Activated CD4-positive, CD25-positive, alpha-beta regulatory T cell (primary cell): Measurements from ENCODE around the gene TNFAIP8L1.
"Not testable (repeated sequence)": the region's sequence is repeated elsewhere in the genome, so short reads cannot be mapped to it uniquely, and the experiment has no call there.

Experiments used
- DNase-seq, 4 experiments: peaks; one replicate each; lab custom pipeline; 2025; lab: John Stamatoyannopoulos, UW

Gene TNFAIP8L1

DNA sequence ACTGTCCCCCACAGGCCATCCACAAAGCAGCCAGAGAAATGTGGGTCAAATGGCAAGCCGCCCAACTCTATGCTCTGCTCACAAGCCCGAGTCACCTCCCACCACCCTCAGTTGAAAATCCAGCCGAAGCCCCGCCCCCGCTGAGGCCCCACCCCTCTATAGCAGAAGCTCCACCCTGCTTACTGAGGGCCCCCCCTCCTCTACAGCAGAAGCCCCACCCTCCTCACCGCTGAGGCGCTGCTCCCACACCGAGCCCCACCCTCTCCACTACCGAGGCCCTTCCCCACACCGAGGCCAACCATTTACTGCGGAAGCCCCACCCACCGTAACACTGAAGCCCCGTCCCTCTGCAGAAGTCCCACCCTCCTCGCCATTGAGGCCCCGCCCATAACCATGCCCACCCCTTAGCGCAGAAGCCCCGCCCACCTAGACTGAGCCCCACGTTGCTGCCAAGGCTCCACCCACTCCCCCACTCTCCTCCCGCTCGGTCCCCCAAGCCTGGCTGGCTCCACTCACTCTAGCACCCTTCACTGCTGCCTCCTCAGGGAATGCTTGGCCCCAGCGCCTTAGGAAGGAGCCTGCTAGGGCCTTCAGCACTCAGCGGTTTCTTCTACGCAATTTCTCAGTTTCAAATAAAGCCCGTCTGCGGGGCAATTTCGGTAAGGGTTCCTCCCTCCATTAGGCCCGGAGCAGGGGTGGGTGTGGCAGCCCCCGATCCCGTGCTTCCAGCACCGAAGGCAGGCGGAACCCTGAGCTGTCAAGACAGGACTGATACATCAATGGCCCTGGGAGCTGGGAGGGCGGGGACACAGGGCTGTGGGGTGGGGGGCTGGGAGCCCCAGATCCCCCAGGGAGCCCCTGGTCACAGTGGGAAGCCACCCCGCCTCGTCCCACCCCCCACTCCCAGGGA is 39.8 kb downstream of the TNFAIP8L1 start:
- DNase-seq, result no peak

DNA sequence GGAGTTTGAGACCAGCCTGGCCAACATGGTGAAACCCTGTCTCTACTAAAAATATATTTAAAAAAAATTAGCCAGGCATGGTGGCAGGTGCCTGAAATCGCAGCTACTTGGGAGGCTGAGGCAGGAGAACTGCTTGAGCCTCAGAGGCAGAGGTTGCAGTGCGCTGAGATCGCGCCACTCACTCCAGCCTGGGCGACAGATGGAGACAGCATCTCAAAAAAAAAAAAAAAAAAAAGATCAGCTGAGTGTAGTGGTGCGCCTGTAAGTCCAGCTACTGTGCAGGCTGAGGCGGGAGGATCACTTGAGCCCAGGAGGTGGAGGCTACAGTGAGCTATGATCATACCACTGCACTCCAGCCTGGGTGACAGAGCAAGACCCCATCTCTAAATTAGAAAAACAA is 40.7 kb downstream of the TNFAIP8L1 start:
- DNase-seq, result not testable (repeated sequence)

DNA sequence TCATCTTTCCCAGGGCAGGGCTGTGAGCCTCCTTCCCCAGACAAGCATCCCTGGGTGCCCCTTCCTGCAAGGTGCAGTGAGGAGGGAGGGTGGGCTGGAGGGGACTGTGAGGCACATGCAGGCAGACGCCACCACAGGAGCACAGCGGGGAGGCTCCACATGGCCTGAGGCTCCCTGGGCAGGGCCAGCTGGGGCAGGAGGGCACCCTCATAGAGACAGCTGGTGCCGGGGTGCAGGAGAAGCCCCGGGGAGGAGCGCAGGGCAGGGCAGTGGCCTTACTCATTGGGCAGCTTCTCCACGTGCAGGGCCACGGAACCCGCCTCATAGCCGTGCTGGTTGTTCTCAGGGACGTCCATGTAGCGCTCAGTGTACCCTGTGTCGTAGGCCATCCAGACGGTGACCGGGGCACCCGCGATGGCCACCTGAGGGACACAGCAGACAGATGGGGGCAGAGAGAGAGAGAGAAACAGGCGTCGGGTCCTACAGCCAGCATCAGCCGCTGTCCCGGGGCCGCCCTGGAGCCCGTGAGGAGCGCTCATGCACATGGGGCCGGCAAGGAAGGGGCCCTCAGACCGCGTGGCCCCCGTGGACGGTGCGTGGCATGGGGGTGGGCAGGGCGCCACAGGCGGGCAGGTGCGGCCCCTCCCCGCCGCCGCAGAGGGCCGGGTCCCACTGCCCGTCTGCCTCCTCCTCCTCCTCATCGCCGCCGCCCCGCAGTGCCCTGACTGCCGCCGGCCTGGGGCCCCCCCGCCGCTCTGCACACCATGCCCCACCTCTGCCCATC is 43.3 kb downstream of the TNFAIP8L1 start:
- no peak for DNase-seq

DNA sequence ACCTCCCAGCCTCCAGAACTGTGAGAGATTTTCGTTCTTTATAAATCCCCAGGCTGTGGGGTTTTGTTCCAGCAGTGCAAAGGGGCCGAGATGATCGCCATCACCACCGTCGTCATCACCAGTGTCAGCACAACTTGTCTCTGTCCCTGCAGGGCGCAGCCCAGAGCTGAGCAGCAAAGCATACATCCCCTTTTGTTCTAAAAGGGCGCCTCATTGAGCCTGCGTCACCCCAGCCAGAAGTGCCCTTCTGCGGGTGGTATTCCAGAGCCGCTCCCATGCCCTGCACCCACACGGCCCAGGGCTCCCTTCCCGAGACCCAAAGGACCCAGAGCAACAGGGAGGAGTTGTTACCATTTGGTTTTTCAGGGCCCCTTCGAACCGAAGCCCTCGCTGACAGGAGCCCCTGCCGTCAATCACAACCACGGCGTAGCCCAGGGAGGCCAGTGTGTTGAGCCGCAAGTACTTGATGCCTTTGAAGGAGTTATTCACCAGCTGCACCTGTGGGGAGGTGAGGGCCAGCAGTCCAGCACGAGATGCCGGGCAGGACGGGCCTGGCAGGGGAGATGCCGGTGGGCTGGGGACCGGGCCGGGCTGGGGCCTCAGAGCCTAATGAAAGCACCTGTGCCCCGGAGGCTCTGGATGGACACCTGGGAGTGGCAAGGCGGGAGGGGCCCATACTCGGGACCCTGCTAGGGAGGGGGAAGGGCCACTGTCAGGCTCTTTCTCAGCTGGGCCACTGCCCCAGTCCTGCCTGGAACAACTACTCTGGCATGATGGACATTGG is 45.2 kb downstream of the TNFAIP8L1 start:
- DNase-seq, result no peak

DNA sequence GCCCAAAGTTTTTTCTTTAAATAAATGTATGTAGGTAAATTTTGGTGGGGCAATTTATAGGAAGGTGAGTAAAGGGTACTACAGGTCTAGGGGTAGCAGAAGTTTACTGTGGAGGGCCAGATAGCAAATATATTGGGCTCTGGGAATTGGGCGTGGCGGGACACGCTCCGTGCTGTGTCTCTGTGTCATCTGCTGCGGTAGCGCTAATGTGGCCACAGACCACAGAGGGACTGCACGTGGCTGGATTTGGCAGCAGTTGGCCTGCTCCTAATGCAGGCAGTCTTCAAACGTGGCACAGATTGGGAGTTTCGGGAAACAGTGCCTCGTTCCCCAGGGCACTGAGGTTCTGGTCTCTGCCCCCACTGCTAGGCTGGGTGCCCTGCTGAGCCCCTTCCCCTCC is 47.4 kb downstream of the TNFAIP8L1 start:
- DNase-seq, result no peak

DNA sequence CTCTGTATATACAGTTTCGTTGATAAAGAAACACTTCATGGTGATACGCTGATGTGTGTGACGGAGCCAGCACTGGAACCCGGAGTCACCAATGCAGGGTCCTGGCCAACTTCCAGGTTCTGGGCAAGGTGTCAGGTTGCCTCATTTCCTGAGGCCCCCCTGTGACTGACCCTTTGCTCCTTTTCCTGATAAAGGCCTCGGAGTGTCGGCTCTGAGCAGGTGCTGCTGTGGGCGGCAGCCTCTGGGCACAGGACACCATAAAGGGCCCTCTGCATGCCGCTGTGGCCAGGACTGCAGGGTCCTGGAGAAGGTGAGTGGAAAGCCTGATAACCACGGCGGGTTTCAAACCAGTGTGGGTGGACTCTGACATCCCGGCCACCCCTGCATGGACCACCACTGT is 48.1 kb downstream of the TNFAIP8L1 start:
- no peak for DNase-seq

DNA sequence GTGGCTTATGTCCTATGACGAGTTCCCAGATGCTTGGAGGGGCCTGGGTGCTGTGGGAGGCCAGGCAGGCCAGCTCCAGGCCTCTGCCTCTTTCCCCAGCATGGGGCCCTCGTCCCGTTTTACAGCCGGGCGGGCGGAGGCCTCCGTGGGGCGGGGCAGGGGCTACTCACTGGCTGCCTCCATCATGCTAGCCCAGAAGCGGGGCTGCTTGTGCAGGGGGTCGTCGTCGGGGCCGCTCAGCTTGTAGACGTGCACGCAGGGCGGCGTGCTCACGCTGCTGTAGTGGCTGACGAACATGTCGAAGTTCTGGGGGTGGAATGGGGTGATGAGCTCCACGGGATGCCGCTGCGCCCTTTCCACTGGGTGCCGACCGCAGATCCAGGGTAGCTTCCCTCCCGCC is 49.3 kb downstream of the TNFAIP8L1 start:
- no peak for DNase-seq

DNA sequence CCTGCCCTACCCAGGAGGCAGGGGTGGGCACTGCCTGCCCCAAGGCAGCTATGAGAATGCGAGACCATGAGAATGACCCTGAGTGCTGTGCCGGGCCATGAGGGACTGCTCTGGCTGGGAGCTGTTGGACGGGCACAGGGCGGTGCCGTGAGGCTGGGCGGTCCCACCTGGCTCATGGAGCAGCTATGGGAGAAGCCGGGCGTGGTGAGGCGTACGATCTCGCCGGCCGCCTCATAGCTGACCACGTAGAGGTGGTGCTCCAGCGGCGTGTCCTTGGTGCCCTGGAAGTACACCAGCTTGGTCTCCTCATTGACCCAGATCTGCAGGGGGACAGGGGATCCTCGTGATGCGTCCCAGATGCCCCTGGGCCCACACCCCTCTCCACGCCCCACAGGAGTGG is 50.1 kb downstream of the TNFAIP8L1 start:
- DNase-seq, result no peak

DNA sequence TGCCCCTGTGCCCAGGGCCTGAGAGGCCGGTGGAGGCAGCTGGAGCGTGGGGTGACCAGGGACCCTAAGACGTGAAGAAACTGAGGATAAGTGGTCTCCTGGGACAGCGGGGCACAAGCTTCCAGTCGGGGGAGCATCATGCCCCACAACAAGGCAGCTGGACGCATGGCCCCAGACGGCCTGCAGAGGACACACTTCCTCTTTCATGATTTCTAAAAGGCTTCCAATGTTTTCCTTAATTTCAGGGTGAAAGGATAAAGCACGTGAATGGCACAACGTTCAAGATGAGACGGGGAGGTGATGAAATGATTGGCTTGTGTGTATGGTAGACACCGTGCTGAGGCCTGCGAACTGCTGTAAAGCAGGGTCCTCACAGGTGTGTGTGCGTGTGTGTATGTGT is 51.0 kb downstream of the TNFAIP8L1 start:
- DNase-seq, result no peak

DNA sequence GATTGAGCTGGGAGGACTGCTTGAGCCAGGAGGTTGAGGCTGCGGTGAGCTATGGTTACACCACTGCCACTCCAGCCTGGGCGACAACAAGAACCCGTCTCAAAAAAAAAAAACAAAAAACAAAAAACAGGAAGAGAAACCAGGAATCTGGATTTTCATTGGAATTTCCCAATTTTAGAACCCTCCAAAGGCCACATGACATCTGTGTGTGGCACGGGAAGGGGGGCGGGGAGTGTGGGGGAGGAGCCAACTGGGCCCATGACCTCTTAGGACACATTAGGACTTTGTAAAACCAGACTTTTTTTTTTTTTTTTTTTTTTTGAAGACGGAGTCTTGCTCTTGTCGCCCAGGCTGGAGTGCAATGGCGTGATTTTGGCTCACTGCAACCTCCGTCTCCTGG is 52.1 kb downstream of the TNFAIP8L1 start:
- DNase-seq, result no peak

DNA sequence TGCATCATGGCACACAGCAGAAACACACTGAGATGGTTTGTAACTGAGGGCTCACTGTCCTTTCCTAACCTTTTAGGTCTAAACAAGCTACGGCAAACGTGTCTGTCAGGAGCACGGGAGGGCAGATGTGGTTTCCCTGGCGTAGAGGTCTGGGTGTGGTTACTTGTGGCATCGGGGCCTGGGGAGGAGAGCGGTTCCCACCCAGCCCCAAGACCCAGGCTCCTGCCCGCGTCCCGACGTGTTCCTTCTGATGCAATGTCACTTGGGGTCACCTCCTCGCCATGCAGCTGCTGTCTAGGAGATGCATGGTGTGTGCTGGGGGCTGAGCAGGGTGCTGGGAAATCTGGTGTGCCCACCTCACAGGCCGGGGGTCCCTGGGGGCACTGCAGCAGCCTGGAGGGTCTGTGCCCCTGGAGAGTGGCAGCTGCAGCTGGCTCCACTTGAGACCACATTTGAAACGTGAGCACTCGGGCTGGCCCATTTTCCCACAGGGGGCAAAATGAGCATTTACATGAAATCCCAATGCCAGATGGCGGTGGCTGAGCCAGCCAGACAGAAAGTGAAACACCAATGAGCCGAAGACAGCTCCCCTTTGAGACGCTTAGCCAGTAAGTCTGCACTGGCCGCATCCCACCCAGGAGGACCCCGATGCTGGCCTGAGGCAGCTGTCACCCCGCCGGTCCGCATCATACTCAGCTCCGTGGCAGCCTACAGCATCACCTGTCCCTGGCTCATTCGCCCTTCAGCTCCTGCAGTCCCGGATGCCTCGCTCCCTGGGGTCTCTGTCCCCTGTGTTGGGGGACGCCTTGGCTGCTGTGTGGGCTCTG is 53.1 kb downstream of the TNFAIP8L1 start:
- no peak for DNase-seq

DNA sequence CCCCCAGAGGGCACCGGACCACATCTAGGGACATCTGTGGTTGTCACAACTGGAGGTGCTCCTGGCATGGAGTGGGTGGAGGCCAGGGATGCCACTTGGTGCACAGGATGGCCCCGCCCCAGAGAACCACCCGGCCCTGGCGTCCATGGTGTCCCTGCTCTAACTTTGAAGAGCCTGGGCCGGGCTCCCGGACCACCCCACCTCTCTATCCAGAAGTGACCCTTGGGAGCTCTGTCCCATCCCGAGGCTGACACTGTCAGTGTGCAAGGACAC is 53.7 kb downstream of the TNFAIP8L1 start:
- no peak for DNase-seq

DNA sequence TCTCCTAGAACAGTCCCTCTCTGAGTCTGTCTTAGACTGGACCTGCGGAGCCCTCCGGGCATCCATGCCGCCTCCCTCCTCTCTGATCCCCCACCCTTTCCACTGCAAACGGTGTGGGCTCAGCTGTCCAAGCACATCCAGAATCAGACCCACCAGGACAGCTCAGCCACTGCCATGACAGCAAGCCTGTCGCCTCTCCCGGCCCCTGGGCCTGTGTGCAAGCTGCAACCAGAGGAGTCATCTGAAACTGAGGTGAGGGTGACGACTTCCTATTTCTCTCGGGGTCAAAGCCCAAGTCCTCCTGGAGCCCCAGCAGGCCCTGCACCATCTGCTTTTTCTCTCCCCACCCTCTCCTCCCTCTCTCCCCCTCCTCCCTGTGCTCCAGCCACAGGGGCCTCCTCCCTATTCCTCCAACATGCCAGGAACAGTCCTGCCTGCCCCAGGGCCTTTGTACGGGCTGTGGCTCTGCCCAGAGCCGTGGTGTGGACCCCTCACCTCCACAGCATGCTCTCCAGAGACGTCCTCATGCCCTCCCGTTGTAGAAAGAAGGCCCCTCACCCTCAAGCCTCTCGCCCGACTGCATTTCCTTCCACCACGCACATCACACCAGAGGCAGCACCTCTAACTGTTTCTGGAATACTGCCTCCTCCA is 54.3 kb downstream of the TNFAIP8L1 start:
- no peak for DNase-seq

DNA sequence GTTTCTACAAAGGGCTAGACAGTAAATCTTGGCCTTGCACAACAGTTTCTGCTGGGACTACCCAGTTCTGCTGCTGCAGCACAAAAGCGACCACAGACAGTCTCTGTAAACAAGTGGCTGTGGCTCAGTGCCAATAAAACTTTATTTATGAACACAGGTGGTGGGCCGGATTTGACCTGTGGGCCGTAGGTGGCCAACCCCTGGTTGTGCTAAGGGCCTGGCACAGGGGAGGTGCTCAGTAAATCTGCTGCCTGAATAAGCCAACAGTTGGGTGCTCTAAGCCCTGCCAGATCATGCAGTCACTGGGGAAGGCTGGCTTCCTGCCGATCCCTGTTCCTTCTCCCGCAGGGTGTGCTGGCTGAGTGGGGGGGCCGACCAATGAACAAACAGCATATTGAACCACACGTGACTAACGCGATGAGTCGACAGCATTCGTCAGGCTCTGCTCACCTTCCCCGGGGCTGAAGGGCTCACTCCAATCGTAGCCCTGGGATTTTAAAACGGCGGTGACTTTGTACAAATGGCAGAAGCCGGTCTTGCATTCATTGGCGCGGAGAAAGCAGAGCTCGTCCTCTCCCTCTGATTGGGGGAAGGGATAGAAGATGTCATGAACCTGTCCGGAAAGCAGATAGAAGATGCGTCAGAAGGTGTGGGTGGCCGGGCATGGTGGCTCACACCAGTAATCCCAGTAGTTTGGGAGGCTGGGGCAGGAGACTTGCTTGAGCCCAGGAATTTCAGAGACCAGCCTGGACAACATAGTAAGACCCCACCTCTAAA is 55.1 kb downstream of the TNFAIP8L1 start:
- DNase-seq, result no peak

DNA sequence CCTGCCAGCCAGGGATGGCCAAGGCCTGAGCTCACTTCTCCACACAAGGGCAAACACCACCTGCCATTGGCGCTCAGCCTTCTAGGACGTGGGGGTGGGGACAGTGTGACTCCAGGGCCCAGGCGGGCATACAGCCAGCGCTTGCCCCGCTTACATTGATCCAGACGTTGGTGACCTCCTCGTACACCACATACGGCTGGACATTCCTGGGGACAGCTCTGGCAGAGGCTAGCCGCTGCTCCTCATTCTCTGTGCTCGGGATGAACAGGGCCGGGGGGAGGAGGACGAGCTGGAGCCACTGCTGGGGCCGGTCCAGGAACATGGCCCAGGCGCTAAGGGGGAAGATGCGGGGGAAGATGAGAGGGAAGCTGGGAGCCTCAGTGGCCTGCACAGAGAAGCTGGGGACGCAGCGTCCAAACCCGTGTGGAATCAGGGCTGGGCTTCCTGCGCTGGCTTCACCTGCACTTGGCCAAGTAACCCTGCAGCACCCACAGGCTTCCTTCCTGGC is 56.0 kb downstream of the TNFAIP8L1 start:
- DNase-seq, result no peak

DNA sequence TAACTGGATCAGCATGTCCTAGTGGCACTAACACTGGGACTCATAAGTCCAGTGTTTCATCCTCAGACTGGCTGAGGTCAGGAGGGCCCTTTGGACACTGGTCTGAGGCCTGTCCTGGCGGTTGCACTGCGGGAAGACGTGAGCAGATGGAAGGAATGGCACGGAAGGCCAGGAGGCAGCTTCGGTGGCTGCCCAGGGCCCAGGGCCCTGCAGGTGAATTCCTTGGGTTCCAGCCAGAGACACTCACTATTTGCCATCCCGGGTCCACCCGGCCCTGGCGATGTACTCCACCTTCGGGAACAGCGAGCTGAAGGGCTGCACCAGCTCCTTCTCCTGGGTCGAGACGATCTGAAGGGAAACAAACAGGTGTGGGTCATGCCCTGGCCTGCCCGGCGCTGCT is 58.0 kb downstream of the TNFAIP8L1 start:
- DNase-seq, result no peak

DNA sequence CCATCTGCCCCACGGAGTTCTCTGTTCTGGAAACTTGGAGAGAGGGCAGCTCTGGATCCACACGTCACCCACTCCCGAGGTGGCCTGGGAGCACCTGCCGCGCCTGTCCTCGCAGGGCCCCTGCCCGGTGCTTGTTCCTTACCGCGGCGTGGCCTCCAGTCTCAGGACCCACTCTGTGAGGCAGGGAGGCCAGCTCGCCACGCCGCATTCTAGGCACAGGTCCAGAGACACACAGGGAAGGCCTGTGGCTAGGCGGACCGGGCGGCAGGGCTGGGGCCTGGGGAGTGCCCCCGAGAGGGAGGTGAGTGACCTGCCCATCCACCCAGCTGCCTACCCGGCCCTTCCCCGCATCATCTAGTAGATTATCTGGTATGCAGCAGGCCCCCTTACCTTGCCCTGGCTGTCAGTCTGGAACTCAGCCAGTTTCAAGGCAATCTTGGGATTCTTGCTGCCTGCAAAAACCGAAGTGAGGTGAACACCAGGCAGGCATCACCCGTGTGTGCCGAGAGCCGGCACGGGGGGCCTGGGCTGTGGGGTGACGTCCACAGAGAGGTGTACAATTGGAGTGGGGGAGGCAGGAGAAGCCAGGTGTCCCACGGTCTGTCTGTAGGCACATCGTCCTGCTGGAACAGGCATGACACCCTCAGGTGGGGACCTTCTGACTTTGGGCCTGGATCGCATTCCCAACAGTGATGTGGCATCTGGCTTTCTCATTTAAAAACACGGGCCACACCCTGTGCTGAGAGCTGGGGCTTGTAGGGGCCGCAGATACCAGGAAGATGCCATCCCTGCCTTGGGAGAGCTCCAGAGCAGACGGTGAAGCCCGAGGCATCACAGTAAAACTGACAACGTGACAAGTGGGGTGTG is 60.7 kb downstream of the TNFAIP8L1 start:
- no peak for DNase-seq

DNA sequence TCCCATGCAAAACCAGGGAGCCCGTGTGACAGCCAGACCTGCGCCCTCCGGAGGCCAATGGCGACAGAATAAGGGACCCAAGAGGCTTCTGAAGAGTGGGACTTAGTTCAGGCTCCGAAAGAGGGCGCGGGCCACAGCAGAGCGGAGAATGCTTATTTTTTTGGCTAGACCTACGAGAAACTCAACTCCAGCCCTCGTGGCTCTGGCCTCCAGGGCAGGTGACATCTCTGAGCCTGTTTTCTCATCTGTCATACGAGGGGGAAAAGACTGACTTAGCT is 61.3 kb downstream of the TNFAIP8L1 start:
- DNase-seq, result no peak

DNA sequence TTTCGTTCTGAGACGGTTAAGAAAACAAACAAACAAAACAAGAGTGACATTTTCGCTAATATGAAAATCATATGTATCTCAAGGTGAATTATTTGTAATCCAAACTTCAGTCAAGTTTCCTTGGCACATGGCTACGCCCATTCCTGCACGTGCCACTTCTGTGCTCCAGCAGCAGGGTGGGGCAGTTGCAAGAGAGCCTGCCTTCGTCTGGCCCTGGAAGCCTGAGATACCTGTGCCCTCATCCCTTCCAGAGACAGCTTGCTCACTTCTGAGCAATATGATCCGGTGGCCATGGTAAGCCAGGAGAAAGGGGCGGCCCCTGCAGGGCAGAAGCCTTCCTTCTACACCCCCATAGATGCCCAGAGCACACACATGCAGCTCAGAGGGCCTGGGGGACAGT is 62.2 kb downstream of the TNFAIP8L1 start:
- no peak for DNase-seq

DNA sequence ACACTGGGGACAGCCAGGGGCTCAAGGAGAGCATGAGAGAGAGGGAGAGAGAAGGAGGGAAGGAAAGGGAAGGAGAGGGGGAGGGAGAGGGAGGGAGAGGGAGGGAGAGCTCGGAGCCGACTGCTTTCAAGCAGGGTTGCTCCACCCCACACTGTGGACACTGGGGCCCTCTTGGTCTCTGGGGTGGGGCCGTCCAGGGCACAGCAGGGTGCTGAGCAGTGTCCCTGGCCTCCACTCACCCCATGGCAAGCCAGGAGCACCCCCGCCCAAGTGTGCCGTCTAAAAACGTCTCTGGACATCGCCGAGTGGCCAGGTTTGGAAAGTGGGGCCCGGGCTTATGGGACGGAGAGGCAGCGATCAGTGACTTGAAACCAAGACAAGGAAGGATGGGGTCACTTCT is 63.4 kb downstream of the TNFAIP8L1 start:
- DNase-seq, result no peak
